ENCODE measurements around the gene CLEC4M.
A peak's percentile ranks its signal among the peaks of the same experiment; 100 is the strongest.
"Not testable (repeated sequence)": the region's sequence is repeated elsewhere in the genome, so short reads cannot be mapped to it uniquely, and the experiment has no call there.

CLEC4M gene

DNA sequence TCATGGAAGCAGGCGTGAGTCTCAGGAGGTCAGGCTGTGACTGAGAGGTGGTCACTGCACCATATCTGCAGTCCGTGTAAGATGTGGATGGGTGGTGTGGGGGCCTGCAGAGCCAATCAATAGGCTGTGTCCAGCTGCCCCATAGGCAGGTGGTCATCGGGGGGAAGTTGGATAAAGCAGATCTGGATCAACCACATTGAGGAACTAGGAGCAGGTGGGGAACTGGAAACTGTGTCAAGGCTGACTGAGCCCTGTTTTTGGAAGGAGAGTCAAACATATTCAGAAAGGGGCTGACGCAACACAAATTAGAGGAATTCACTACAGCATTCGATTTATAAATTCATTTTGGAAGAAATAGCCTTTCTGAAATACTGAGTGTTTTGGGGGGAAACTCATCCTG, 15.0 kb downstream of the CLEC4M start:
- no peak for DNase-seq

DNA sequence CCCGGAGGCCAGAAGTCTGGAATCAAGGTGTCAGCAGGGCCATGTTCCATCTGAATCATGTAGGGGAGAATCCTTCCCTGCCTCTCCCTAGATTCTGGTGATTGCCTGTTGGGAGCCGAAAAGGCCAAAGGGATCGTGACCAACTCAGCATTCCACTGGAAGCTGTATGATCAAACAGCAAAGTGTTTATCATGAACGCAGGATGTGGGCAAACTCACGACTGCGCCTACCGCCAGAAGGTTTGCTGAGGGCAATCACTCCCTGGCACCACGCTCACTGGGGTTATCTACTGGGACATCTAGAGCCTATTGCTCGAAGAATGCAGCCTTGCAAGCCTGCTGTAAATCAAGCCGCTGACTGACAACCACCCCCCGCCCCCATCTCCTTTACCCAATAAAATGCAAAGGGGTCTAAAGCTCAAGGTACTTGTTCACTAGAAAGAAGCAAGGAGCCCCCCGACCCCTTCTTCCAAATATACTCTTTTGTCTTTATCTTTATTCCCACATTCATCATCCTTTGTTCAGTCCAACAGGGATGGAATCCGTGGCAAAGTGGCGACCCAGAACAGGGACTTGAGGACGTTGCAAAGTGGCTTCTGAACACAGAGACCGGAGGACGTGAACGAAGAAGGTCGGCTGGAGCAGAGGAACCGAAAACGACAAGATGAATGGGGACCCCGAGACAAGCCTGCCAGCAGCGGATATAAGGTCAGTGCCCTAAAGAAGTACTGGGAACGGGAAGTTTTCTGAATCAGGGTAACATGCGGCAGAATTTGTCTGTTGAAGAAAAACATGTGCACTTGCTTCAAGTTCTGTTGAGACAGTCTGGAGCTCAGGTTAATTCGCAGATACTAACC, 16.8 kb downstream of the CLEC4M start:
- DNase-seq = no peak

DNA sequence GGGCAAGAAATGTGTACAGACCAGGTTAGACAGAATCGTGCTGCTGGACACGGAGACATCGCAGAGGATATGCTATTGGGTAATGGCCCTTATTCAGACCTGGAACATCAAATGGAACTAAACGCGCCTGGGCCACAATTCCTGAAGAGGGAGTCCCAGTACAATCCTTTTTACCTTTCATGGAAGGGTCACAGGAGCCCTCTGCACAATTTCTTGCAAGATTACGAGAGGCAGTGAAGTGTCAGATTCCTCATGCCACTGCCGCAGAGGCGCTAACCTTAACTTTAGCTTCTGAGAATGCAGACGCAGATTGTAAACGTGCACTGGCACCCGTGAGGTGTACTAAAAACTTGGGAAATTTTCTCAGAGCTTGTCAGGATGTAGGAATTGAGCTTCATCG, 18.1 kb downstream of the CLEC4M start:
- DNase-seq = no peak

DNA sequence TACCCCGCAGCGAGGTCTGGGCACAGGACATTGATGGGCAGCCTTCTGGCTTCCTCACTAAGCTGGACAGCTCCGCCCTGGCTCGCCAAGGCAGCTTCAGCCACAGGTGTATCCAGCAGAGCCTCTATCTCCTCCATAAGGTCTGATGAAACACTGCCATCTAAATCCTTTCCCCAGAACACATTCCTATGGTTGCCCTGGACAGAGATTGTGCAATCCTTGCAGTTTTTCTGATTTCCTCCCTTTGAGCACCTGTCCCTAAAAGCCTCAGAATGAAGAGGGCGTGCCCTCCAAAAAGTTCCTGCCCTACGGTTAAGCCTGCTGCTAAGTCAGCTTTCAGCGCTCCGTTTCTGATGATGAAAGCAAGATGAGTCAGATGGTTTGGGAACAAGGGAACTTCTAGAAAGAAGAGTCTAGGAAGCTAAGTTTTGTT, 21.0 kb downstream of the CLEC4M start:
- no peak for DNase-seq

DNA sequence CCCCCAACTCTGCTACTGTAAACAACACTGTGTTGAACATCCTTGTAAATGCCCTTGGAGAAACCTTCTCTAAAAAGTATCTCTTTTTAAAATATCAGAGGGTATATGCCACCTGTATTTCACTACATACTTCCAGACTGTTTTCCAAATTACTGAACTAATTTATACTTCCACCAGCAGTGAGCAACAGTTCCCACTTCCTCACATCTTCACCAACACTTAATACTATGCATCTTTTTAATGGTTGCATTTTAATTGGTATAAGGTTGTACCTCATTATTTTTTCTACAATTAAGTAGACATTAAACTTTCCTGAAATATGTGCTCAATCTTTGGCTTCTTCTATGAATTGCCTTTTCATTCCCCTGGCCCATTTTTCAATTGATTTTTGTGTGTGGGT, 21.8 kb downstream of the CLEC4M start:
- no peak for DNase-seq

DNA sequence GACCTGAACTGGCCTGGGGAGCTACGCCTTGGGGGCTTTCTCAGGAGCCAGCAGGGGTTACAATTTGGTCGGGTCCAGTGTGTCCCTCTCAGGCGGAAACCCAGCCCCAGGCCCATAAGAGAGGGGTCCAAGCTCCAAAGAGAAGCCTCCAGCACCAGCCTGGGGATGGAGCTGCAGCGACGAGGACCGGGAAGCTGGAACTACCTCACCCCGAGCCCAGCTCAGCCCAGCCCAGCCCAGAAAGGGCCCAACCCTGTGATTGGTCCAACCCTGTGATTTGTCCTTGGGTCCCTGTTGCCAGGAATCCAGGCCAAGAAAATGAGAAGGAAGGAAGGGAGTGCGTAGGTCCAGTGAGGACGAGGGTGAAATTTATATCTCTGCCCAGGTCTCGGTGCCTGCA, 24.1 kb downstream of the CLEC4M start:
- no peak for DNase-seq

DNA sequence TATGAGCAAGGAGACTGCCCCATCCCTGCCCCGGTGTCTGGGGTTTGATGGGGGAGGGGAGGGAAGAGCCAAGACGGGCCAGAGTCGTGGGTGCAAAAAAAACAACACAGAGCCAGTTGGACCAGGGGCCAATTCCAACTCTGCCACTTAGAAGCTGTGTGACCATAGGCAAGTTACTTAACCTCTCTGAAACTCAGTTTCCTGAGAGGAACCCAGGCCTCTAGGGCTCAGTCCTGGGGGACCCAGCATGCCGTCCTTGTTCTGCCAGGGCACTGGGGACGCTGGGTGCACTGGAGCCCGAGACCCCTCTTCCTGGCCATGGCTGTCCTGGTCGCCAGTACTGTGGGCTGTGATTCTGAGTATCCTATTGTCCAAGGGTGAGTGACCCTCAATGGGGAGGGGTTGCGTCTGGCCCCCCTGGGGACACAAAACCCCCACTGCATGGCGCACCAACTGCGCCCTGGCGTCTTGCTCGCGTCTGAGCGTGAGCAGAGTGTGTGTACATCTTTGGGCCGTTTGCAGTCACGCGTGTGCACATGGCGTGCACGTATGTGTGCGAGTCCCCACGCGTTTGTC, 24.6 kb downstream of the CLEC4M start:
- no peak for DNase-seq

DNA sequence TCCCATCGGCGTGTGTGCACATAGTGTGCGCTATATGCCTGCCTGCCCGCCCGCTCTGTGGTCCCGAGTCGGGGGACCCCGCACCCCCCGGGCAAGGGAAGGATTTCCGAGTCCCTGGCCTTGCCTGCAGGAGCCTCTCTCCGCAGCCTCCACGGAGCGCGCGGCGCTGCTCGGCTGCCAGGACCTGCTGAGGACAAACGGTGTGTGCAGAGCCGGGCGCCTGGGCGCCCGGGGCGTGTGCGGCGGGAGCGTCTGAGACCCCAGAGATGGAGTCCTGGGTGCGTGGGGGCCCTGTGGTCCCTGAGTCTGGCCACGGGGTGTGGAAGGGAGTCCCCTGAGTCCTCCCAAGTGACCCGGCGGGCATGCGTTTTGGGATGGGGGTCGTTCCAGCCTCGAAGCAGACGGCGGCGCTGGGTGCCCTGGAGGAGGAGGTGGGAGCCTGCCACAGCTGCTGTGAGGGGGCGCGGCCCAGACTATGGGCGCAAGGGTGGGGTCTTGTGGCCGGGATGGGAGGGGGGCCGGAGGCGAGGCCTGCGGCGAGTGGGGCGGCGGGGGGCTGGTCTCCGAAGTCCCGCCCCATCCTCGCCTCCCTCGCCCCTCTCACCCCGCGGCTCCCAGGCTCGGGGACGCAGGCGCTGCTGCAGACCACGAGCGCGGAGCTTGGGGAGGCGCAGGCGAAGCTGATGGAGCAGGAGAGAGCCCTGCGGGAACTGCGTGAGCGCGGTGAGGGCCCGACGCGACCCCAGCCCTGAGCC, 25.3 kb downstream of the CLEC4M start:
- no peak for DNase-seq

DNA sequence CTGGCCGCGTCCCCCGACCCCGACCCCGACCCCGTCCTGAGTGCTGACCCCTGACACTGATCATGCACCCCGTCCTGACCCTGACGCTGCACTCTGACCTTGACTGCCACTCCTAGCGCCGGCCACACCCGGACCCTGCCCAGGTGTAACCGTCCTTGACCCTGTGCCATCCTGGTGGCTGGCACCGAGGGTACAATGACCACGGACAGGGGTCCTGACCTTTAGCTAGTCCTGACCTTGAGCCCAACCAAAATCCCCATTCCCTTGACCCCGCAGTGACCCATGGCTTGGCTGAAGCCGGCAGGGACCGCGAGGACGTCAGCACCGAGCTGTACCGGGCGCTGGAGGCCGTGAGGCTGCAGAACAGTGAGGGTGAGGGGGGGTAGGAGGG, 25.9 kb downstream of the CLEC4M start:
- no peak for DNase-seq

DNA sequence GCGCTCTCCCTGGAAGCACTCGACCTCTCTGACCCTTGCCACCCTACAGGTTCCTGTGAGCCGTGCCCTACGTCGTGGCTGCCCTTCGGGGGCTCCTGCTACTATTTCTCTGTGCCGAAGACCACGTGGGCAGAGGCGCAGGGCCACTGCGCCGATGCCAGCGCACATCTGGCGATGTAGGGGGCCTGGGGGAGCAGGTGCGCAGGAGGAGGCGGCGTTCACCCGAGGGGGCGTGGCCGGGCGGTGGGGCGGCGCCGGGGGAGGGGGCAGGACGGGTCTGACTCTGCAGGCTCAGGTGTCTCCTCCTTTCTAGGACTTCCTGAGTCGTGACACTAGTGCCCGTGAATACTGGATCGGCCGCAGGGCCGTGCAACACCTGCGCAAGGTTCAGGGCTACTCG, 26.4 kb downstream of the CLEC4M start:
- DNase-seq = no peak

DNA sequence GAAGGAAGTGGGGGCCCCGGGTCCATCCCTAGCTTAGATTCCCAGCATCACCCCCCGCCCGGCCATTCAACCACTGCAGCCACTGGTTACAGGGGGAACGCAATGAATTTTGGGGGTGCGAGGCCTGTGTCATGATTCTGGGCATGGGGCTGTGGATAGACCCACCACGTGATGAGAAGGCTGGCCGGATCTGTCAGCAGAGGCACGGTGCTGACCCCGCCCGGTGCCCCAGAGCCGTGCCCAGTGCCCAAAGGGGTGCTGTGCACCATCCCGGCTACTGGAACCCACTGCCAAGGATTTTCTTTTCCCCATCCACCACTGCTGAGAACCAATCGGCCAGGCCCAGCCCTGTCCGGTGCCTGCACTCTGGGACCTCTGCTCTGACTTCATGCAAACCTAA, 27.4 kb downstream of the CLEC4M start:
- no peak for DNase-seq

DNA sequence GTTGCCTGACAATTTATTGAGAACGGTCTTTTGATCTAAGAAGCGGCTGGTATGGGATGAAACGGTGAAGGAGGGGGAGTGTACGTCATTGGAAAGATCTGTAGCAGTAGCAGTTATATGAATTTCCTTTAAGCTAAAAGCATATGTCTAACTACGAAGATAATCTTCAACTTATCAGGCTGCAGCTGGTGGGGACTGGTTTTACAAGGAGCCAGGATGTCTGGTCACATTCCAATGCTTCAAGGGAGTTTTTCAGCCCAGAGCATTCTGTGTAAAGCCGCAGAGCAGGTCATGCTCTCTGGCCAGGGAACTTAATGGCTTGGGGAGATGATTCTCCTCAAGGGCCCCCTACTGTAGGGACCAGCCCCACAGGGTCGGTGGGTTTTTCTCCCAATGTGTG, 29.2 kb downstream of the CLEC4M start:
- no peak for DNase-seq

DNA sequence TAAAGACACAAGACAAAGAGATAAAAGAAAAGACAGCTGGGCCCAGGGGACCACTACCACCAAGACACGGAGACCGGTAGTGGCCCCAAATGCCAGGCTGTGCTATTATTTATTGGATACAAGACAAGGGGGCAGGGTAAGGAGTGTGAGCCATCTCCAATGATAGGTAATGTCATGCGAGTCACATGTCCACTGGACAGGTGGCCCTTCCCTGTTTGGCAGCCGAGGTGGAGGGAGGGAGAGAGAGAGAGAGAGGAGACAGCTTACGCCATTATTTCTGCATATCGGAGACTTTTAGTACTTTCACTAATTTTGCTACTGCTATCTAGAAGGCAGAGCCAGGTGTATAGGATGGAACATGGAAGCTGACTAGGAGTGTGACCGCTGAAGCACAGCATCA, 29.7 kb downstream of the CLEC4M start:
- not testable (repeated sequence) for DNase-seq

DNA sequence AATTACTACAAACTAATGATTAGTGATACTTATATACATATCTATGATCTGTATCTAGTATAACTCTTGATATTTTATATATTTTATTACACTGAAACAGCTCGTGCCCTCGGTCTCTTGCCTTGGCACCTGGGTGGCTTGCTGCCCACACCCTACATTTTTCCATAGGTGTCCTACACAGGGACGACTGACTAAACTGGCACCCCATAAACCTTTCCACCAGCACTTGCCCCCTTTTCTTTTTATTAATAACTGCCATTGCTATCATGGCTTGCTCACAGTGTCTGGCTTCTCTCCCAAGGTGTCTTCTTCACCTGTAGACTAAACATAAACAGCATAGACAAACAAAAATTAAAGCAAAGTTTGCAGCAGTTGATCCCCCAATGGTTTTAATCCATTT, 30.4 kb downstream of the CLEC4M start:
- no peak for DNase-seq

DNA sequence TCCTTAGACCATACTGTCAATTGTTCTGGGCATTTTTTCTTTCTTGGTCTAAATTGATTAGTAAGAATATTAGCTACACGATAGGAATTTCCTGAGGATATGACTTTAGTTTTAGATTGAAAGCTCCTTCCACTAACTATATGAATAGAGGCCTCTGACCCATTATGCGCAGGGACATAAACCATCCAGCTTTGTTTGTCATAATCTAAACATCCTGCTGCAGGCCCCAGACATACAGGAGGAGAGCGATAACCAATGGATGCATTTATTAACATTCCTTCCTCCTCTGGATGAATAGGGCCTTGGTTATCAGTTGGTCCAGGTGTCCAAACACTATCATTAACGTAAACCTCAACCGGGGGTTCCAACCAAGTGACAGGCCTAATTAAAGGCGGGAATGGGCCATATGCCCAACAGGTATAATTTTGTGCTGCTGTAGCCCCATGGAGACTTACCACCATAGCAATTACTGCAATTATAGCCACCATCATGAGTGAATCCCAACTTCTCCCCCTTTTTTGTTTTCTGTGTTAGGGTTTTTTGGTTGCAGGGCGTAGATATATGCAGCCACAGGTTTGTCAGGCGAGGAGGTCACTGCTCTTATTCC, 32.6 kb downstream of the CLEC4M start:
- DNase-seq = no peak

DNA sequence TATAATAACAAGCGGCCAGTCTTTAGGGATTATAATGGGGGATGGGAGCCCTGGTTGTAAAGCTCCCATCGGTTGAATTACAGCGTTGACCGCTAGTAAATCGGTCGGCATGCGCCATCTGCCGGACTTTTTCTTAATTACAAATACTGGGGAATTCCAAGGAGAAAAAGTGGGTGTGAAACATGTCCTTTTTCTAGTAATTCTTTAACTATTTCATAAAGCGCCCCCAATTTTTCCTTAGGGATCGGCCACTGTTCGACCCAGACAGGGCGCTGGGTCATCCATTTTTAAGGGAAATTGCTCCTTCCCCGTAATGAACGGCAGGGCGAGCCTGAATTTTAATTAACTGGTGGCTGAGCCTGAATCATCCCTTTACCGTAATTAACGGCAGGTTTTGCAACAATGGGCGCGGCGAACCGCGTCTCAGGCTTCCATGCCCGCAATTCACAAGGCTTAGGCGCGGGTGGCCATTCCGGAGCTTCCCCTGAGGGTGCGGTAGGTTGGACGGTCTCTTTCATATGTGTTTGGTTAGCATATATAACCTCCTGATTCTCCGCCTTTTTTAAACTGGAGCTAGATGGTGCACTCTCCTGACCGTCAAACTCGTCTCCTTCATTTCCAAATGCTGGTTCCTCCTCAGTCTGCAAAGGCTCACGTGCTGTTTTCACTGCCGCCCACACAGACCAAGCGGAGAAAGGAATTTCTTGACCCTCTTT, 36.8 kb downstream of the CLEC4M start:
- DNase-seq = peak; percentile 43 to 71

DNA sequence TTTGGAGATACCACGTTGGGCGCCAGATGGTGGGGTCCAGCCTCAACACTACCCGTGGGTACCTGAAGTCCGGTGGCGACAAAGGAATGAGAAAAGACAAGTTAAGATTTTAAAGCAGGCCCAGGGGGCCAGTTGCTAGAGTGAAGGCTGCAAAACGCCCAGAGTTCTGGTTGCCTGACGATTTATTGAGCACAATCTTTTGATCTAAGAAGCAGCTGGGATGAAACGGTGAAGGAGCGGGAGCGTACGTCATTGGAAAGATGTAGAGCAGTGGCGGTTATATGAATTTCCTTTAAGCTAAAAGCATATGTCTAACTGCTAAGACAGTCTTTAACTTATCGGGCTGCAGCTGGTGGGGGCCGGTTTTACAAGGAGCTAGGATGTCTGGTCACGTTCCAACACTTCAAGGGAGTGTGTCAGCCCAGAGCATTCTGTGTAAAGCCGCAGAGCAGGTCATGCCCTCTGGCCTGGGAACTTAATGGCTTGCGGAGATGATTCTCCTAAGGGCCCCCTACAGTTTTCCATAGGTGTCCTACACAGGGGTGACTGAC, 38.1 kb downstream of the CLEC4M start:
- DNase-seq = no peak

DNA sequence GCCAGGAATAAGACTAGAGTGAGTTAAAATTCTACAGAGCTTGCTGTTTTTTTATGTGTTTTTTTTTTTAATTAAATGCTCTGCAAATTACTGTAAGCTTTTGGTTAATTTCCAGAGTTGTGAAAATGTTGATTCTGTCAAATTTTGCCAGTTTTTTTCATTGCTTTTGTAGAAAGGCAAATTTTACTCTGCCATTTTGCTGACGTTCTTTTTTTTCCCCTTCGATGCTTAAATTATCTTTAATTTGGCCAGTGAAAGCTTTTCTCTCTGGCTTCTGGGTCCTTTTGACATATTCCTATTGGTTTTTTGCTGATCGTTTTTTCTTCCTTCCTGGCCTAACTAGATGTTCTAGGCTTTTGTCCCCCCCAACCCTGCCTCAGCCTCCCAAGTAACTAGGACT, 43.2 kb downstream of the CLEC4M start:
- DNase-seq = no peak

DNA sequence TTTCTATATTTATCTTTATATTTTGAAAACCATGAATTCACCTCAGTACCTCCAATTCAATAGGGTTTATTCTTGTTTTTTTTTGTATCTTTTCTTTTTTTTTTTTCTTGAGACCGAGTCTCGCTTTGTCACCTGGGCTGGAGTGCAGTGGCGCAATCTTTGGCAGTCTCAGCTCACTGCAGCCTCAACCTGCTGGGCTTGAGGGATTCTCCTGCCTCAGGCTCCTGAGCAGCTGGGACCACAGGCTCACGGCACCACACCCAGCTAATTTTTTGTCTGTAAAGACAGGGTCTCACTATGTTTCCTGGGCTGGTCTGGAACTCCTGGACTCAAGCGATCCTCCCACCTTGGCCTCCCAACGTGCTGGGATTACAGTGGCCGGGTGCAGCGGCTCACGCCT, 43.8 kb downstream of the CLEC4M start:
- DNase-seq = no peak

DNA sequence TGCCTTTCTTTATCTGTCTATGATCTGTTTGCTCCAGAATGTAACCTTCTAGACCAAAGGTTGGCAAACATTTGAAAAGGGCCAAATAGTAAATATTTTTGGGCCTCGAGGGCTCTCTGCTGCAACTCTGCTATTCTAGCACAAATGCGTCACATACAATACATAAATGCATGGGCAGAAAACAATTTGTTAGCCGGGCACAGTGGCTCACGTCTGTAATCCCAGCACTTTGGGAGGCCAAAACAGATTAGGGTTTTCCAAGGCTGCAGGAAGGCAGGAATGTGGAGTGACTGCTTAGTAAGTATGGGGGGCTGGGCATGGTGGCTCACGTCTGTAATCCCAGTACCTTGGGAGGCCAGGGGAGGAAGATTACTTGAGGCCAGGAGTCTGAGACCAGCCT, 45.1 kb downstream of the CLEC4M start:
- no peak for DNase-seq

DNA sequence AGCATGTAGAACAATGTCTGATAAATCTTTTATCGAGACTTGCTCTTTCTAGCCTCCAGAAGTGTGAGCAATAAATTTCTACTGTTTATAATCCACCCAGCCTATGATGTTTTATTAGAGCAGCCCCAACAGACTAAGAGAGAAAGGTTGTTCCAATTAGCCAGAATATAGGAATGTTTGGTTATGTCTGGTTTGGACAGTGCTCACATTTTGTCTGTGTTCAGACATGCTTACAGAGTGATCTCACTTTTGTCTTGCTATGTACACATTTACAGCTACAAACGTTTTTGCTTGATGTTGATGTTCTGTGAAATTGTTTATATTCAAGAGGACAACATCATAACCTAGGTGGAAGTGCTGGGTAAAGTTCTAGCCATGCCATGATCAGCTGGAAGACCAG, 48.9 kb downstream of the CLEC4M start:
- no peak for DNase-seq

DNA sequence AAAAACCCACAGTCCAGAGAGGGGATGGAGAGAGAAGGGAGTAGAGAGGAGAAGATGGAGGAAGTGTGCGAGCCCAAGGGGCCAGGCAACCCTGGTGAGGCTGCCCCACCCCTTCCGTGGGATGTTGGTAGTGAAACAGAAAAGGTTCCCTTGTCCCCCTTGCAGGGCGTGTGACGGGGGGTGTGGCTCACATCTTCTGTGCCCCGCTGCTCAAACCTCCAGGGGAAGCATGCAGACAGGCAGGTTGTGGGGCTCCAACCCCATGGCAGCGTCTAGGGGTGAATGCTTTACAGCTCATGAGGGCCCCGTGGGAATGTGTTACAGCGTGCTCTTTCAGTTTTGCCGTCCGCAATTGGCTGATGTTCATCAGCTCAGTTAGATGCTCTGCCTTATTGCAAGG, 52.3 kb downstream of the CLEC4M start:
- no peak for DNase-seq

DNA sequence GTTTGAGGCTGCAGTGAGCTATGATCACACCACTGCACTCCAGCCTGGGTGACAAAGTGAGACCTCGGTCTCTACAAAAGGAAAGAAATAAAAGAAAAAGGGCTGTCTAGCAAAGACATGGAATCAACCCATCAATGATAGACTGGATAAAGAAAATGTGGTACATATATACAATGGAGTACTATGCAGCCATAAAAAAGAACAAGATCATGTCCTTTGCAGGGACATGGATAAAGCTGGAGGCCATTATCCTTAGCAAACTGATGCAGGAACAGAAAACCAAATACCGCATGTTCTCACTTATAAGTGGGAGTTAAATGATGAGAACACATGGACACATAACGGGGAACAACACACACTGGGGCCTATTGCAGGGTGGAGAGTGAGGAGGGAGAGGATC, 53.0 kb downstream of the CLEC4M start:
- not testable (repeated sequence) for DNase-seq

Measured in hippocampal formation (tissue), 2 donors.